CD4-positive, alpha-beta T cell treated with Interleukin-6 at 100 ng/mL for 8 hours (primary cell): ENCODE results near the gene USH2A.

ENCODE experiments used
- DNase-seq: peaks from one replicate; pipeline ENCODE4 v3.0.0-alpha.2; 2020; ENCODE audit warnings: mixed read lengths, low spot score

The USH2A gene

DNA sequence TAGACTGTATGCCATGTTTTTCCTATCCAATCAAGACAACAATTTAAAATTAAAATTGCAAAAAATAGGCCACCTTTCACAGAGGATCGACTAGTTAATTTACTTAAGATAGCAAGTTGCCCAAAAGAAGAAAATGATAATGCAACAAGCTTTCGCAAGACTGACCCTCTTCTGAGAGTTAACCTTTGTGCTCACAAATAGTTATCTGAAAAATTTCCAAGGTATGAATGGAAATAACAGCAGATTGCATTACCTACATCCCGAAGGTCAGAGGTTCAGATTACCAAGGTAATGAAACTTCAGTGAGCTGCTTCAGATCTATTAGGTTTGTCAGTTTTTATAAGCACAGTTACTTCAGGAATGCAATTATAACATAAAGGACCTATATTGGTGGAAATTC, 558.2 kb downstream of the USH2A start:
- DNase-seq: no peak

DNA sequence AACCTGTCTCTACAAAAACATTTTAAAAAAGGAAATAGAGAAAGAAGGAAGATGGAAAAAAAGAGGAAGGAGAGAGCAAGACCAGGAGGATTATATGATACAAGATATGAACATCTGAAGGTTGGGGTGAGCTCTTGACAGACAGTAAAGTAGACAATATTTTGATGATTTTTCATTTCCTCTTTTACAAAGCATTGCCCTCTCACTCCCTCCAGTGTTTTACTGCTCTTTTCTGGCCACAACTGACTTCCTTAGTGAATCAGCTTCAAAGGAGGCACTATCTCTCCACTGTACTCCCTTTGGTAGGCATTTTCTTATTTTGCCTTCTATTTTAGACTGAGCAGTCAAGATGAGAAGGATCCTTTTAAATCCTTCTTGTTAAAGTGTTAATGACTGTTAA, 559.5 kb downstream of the USH2A start:
- no peak for DNase-seq

GRCh38 chr1:215860833-215861232, 562.4 kb downstream of the USH2A start:
- no peak for DNase-seq

GRCh38 chr1:215857317-215857716, 565.9 kb downstream of the USH2A start:
- DNase-seq: no peak

DNA sequence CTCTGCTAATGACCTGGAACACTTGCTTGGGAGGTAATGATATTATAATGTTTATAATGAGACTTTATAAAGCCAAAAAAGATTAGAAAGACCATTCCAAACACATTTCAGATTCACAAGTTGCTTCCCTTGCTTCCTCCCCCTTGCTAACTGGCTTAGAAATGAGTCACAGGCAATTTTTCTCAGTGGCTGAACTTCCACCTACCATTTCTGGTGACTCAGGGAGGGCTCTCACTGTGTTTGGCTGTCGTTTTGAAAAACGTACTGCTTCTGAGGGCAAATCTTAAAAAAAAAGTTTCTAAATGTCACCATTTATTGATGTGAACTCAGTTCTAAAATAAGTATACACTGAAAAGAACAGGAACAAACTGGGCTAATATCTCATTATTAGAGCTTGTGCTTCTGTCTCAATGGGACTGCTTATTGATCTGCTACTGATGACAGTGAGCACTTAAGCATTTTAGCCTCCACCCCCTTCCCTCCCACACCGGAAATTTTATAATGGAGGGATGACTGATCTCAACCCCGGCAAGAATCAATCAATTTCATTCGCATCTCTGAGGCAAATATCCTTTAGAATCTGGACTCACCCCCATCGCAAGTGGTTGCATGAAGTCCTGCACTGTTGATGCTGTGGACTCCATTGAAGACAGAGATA, 577.9 kb downstream of the USH2A start:
- no peak for DNase-seq

DNA sequence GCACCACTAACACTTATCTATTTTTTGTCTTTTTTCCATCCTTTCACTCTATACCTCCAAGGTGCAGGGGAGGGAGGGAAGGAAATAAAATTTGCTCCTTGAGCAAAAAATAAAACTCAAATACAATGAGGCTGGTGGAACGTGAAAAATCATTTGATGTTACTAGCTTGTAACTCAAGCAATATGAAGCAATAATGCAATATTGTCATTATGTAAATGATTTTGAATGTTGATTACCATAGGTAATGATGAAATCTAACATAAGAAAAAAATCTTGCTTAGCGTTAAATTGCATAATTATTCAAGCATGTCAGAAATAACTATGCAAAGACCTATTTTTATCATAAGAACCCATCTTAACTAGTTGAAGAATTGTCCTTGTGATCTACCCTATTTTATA, 578.5 kb downstream of the USH2A start:
- DNase-seq: no peak

DNA sequence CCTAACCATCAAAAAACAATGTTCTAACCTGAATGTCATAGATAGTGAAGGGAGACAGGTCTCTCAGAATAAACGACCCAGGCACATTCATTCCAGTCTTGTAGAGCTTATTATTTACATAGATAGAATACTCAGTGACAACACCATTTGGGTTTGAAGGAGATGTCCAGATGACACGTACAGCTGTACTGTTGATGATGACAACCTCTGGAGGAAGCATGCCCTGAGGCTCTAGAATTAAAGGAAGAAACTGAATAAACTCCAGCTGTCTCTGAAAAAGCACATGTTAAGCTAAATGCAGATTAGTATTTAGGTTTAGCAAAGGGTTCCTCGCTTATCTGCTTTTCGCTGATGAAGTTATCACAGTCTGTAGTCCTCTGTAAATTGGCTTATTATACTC, 579.0 kb downstream of the USH2A start:
- no peak for DNase-seq

DNA sequence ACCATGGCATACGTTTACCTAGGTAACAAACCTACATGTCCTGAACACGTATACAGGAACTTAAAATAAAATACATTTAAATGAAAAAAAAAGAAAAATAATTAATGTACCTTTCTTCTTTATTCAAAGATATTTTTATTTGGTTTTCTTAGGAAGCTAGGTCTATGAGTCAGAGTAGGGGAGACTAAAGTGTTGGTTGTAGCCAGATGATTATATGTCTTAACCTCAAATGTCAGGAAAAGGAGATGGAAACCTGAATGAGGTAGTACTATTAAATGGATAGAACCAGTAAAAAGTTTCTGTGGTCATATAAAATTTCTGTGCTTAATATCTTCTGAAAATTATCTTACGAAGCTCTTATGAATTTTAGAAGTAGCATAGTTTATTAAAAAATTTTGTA, 580.3 kb downstream of the USH2A start:
- DNase-seq: no peak

DNA sequence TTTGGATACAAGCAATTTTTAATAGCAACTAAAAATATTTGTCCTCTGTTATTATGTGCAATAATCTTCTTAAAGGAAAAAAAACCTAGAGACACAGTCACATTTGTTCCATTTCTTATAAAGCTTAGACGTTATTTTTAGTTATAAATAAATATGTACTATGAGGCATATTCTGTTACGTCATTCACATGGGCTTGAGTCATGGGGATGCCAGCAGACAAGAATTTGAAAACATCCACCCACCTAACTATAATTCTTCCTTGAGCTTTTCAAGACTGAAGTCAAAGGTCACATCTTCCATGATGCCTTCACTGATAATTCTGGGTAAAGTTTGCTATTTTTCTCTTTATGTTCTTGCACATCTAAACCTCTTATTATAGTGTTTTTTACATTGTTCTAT, 587.3 kb downstream of the USH2A start:
- no peak for DNase-seq

GRCh38 chr1:215833941-215834729, 589.1 kb downstream of the USH2A start:
- no peak for DNase-seq

DNA sequence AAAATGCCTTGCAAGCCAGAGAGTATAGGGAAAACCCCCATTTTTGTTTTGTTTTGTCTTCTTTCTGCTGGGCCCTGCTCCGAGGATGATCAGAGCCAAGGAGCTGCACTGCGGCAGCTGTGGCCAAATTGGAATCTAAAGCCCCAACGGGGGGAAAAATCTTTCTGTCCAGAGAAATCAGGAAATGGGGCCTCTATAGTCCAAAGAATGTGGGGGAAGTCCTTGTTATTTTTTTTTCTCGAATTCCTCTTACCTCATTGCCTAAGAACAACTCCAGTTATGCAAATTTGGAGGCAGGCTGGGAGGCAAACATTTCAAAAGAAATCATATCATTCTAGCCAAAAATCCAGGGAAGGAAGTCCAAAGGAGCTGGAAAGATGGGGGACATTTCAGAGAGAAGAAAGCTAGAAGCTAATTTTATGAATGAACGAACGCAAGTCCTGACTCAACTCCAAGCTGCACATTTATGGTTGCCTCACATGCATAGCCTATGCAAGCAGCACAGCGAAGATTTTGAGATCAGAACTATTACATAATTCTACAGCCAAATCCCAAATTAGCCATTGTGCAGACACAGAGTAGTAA, 592.9 kb downstream of the USH2A start:
- no peak for DNase-seq

DNA sequence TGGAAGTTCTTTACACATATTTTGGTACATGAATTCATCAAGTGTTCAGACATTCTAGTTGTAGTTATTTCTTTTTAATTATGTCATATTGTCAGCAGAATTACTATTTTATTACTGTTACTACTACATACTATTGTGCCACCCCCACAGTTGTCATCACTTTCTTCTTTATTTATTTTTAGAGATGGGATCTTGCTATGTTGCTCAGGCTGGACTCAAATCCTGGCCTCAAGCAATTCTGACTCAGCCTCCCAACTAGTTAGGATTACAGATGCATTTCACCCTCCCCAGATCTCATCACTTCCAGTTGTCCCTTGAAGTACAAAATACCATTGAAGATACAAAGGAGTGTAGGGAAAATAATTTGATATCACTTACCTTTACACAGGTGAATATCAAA, 598.2 kb downstream of the USH2A start:
- DNase-seq: no peak

- DNase-seq: no peak
These were observed 599.0 kb downstream of the USH2A start for GRCh38 chr1:215824245-215824644.

- no peak for DNase-seq
These were observed 604.1 kb downstream of the USH2A start for GRCh38 chr1:215819114-215819513.

GRCh38 chr1:215807911-215808436, 615.3 kb downstream of the USH2A start:
- no peak for DNase-seq

DNA sequence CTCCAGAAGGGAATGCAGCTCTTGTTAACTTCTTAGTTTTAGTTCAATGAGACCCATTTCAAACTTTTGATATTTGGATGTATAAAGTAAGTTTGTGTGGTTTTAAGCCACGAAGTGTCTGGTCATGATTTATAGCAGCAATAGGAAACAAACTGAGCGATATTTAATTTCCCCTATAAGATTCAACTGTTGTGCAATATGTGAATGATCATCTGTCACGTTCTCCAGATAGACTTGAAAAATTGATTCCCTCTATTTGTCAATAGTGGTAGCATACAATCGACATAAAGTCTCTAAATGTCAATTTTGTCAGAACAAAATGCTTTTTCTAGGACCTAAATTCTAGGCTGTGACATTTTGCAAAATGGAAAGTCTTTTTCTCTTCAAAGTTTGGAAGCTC, 616.0 kb downstream of the USH2A start:
- DNase-seq: no peak

DNA sequence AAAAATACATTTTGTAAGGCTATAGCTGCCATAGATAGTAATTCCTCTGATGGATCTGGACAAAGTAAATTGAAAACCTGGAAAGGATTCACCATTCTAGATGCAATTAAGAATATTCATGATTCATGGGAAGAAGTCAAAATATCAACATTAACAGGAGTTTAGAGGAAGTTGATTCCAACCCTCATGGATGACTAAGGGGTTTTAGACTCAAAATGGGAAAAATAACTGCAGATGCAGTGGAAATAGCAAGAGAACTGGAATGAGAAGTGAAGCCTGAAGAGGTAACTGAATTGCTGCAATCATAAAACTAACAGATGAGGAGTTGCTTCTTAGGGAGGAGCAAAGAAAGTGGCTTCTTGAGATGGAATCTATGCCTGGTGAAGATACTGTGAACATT, 625.4 kb downstream of the USH2A start:
- DNase-seq: no peak

GRCh38 chr1:215794156-215794555, 629.1 kb downstream of the USH2A start:
- DNase-seq: no peak

DNA sequence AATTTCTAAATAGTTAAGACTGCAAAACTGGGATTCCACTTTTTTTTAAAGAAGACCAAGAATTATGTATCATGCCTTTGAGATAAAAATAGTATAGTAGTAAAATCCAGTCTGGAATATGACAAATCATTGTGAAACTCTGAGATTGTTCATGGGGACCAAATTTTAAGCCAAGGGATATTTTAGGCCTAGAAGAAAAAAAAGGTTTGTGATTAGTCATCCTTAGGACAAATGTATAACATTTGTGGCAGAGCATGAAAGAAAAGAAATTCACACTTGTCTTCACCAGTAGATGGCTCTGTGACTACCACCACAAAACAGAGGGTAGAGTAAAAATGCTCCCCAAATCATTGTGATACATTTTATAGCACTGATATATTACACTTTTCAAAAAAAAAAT, 630.1 kb downstream of the USH2A start:
- DNase-seq: no peak

- DNase-seq: no peak
These were observed 630.8 kb downstream of the USH2A start for GRCh38 chr1:215792446-215792845.

- DNase-seq: no peak
These were observed 633.3 kb downstream of the USH2A start for GRCh38 chr1:215789981-215790380.

DNA sequence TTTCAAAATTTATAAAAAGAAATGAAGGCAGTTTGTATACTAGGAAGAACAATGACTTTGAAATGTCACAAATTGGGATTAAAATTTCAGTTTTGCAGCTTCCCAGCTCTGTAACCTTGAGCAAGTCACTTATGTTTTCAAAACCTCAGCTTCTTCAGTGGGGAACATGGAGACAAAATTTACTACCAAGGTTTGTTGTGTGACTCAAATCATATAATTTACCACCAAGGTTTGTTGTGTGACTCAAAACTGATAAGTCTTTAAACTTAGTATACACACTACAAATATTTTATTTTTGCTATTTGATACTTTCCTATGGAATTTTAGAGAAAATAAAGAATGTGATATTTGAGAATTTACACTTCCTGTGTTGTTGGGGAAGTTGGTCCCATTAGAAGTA, 636.3 kb downstream of the USH2A start:
- no peak for DNase-seq

GRCh38 chr1:215780641-215781040, 642.6 kb downstream of the USH2A start:
- DNase-seq: no peak
